HG02759 (cell line): ENCODE measurements around the gene NDUFA8.

Experiments
- ATAC-seq: cut with Tn5 transposase; IDR thresholded peaks from one replicate; pipeline ENCODE4 v1.9.1; 2021; ENCODE audit warnings: mild to moderate bottlenecking, moderate library complexity; ENCODE audit not compliant: unreplicated experiment

Gene NDUFA8

GRCh38 chr9:122138560-122139268, 20.9 kb downstream of the NDUFA8 start:
- ATAC-seq, result no peak

GRCh38 chr9:122135529-122135859, 24.1 kb downstream of the NDUFA8 start:
- no peak for ATAC-seq

GRCh38 chr9:122134822-122135528, 24.6 kb downstream of the NDUFA8 start:
- no peak for ATAC-seq

- ATAC-seq, result no peak
These were observed 25.5 kb downstream of the NDUFA8 start for GRCh38 chr9:122133984-122134535.

- ATAC-seq, result no peak
These were observed 26.2 kb downstream of the NDUFA8 start for GRCh38 chr9:122133263-122133983.

GRCh38 chr9:122132539-122132938, 27.0 kb downstream of the NDUFA8 start:
- ATAC-seq, result no peak

- no peak for ATAC-seq
These were observed 28.1 kb downstream of the NDUFA8 start for GRCh38 chr9:122131401-122132001.

GRCh38 chr9:122130837-122131236, 28.7 kb downstream of the NDUFA8 start:
- no peak for ATAC-seq

GRCh38 chr9:122129969-122130368, 29.6 kb downstream of the NDUFA8 start:
- no peak for ATAC-seq

GRCh38 chr9:122128969-122129343, 30.6 kb downstream of the NDUFA8 start:
- ATAC-seq, result no peak

GRCh38 chr9:122128007-122128968, 31.3 kb downstream of the NDUFA8 start:
- no peak for ATAC-seq

GRCh38 chr9:122127396-122127798, 32.2 kb downstream of the NDUFA8 start:
- no peak for ATAC-seq

GRCh38 chr9:122126331-122127261, 33.0 kb downstream of the NDUFA8 start:
- no peak for ATAC-seq

- ATAC-seq, result no peak
These were observed 33.9 kb downstream of the NDUFA8 start for GRCh38 chr9:122125509-122126330.

- ATAC-seq, result peak; percentile 74
These were observed 34.4 kb downstream of the NDUFA8 start for GRCh38 chr9:122125158-122125508.

GRCh38 chr9:122124528-122124927, 35.1 kb downstream of the NDUFA8 start:
- ATAC-seq, result no peak

- no peak for ATAC-seq
These were observed 35.5 kb downstream of the NDUFA8 start for GRCh38 chr9:122124048-122124447.

GRCh38 chr9:122122903-122123632, 36.5 kb downstream of the NDUFA8 start:
- ATAC-seq, result no peak
